GM12878 (cell line): ENCODE data around the gene ASMTL. TPM values are rescaled to one million over a fixed set of nuclear protein-coding genes. Genes with fewer than 3 reads are reported as not detected.
"Not testable (repeated sequence)": the region's sequence is repeated elsewhere in the genome, so short reads cannot be mapped to it uniquely, and the experiment has no call there.

Experiments used
- ATAC-seq: fragments of 200-7000 bp; cut with Tn5 transposase; 3 replicates; pipeline ENCODE4 v1.9.1; 2020; ENCODE audit warnings: mild to moderate bottlenecking, moderate library complexity
- BruUV-seq: library from RNA; stranded (reverse); fragments of 400-500 nt; replicated peaks from 2 replicates; lab custom pipeline; 2021; lab: Mats Ljungman, UMichigan
- CTCF ChIA-PET: fragments of 300-600 bp; sonication (Branson Sonifier 250); formaldehyde crosslinking; extraction: SDS; loops from one replicate; lab custom pipeline; 2021; ENCODE audit warnings: inconsistent platforms; lab: Yijun Ruan, JAX
- POLR2A ChIA-PET: fragments of 350-600 bp; formaldehyde crosslinking; extraction: SDS; loops from one replicate; lab custom pipeline; 2021; ENCODE audit warnings: inconsistent platforms; lab: Charles Lee
- RAD21 ChIA-PET: fragments of 300-600 bp; sonication (Branson Sonifier 250); formaldehyde crosslinking; loops from one replicate; lab custom pipeline; 2023; ENCODE audit warnings: antibody characterized with exemption; ENCODE audit not compliant: unreplicated experiment; lab: Charles Lee
- SMC1A ChIA-PET: fragments of 300-600 bp; sonication (Branson Sonifier 250); formaldehyde crosslinking; loops from one replicate; lab custom pipeline; 2023; ENCODE audit not compliant: unreplicated experiment, uncharacterized antibody; lab: Charles Lee
- DNase-seq: peaks from one replicate; pipeline ENCODE4 v3.0.0-alpha.2; 2011; ENCODE audit warnings: low read depth, low spot score
- FAIRE-seq: peaks from 3 replicates; lab custom pipeline; 2011; peaks lifted over from hg19 to GRCh38; lab: Jason Lieb, UNC
- H2AFZ ChIP-seq: 2 replicates; pipeline ENCODE4 v1.6.0; 2011; ENCODE audit warnings: low read depth, low read length, control low read depth; ENCODE audit not compliant: control insufficient read depth
- H3K27ac ChIP-seq: 2 replicates; pipeline ENCODE4 v1.5.1; 2011; ENCODE audit warnings: control low read depth; ENCODE audit not compliant: control insufficient read depth, insufficient read depth
- H3K27me3 ChIP-seq, 2 experiments: replicated peaks in 1 of 2; 2 replicates each; pipeline versions ENCODE4 v1.6.0 to v1.6.1; 2011; ENCODE audit warnings: low read length in 1 of 2; ENCODE audit not compliant: control insufficient read depth in 2 of 2, insufficient read depth in 2 of 2
- H3K36me3 ChIP-seq, 2 experiments: 2 replicates each; pipeline ENCODE4 v1.5.1; 2011; ENCODE audit warnings: low read length in 1 of 2; ENCODE audit not compliant: control insufficient read depth in 2 of 2, insufficient read depth in 2 of 2
- H3K4me1 ChIP-seq: 2 replicates; pipeline ENCODE4 v1.6.1; 2011; ENCODE audit warnings: mild to moderate bottlenecking, low read length, moderate library complexity, mixed read lengths; ENCODE audit not compliant: control insufficient read depth, insufficient read depth
- H3K4me2 ChIP-seq: 2 replicates; pipeline ENCODE4 v1.6.0; 2011; ENCODE audit warnings: control low read depth; ENCODE audit not compliant: control insufficient read depth, insufficient read depth
- H3K4me3 ChIP-seq: fragments of 200-600 bp; sonication (generic); 2 replicates; pipeline ENCODE4 v1.5.1; 2016
- H3K79me2 ChIP-seq: 2 replicates; pipeline ENCODE4 v1.6.0; 2011; ENCODE audit warnings: low read length; ENCODE audit not compliant: control insufficient read depth, insufficient read depth
- H3K9ac ChIP-seq: 2 replicates; pipeline ENCODE4 v1.8.0; 2011; ENCODE audit warnings: low read length, control low read depth, mixed read lengths; ENCODE audit not compliant: control insufficient read depth, insufficient read depth
- H3K9me3 ChIP-seq: replicated peaks from 3 replicates; pipeline ENCODE4 v1.5.1; 2011; ENCODE audit warnings: mild to moderate bottlenecking, low read length; ENCODE audit not compliant: control insufficient read depth, insufficient read depth
- H4K20me1 ChIP-seq: 2 replicates; pipeline ENCODE4 v1.6.0; 2011; ENCODE audit not compliant: control insufficient read depth, insufficient read depth
- ASH2L ChIP-seq: fragments of 300-600, 200-600 bp; sonication (generic); IDR thresholded peaks from 2 replicates; pipeline ENCODE4 v1.6.1; 2017; ENCODE audit warnings: low read depth, mild to moderate bottlenecking, borderline replicate concordance
- CBX5 ChIP-seq: sonication (generic); IDR thresholded peaks from 2 replicates; pipeline ENCODE4 v1.6.1; 2016; ENCODE audit warnings: low read depth, moderate library complexity, mild to moderate bottlenecking, inconsistent platforms
- MEF2A ChIP-seq: IDR thresholded peaks from 2 replicates; pipeline ENCODE4 v1.6.1; 2011; ENCODE audit warnings: low read depth, mild to moderate bottlenecking, low read length, moderate library complexity; ENCODE audit not compliant: insufficient read depth
- NR2C2 ChIP-seq: IDR thresholded peaks from 2 replicates; pipeline ENCODE4 v1.6.1; 2011; ENCODE audit warnings: borderline replicate concordance, low read depth; ENCODE audit not compliant: control insufficient read depth, insufficient read length
- PAX8 ChIP-seq: fragments of 450-650 bp; IDR thresholded peaks from 2 replicates; pipeline ENCODE4 v1.6.1; 2017; ENCODE audit warnings: mild to moderate bottlenecking, moderate library complexity
- ZBTB40 ChIP-seq: fragments of 450-650 bp; IDR thresholded peaks from 2 replicates; pipeline ENCODE4 v1.6.1; 2016; ENCODE audit warnings: mild to moderate bottlenecking, moderate library complexity, borderline replicate concordance
- WGBS: methylation state at CpG from one replicate; pipeline ENCODE4 v1.1.6; 2016; ENCODE audit warnings: low lambda C conversion rate; ENCODE audit not compliant: insufficient replicate concordance, insufficient coverage; ENCODE audit errors: missing lambda C conversion rate; 5-methylcytosine and 5-hydroxymethylcytosine counted together
- in situ Hi-C: fragments of 300-500 bp; cut with MboI; formaldehyde crosslinking; loops from 9 replicates; pipeline ENCODE4 v1.14.3; 2018; ENCODE audit warnings: mixed read lengths
- intact Hi-C: fragments of 100-400 bp; cut with micrococcal nuclease; formaldehyde crosslinking; loops from one replicate; pipeline ENCODE4 v1.14.2; 2022; ENCODE audit not compliant: unreplicated experiment
- polyA plus RNA-seq, 11 experiments: library from polyadenylated mRNA; depleted of rRNA in 4 of 11; unstranded in 6 of 11; stranded (reverse) in 5 of 11; fragments of >200 nt; fragmentation: Nextera tagmentation in 4 of 11; fragmentation: Illumina TruSeq in 1 of 11; extraction: Ambion mirVana in 4 of 11; extraction: Trizol in 1 of 11; gene quantifications; 1 replicate in 1 of 11; 2 replicates in 10 of 11; pipeline versions ENCODE4 v1.2.1 to v1.2.3, GENCODE V29; 2011 to 2016; ENCODE audit warnings: inconsistent platforms in 2 of 11, missing spikeins in 2 of 11, low read depth in 1 of 11
- total RNA-seq, 4 experiments: library from RNA; depleted of rRNA in 3 of 4; stranded (reverse); fragments of >200 nt in 3 of 4; fragmentation: Illumina TruSeq in 1 of 4; extraction: Trizol in 1 of 4; gene quantifications; 2 replicates each; pipeline versions ENCODE4 v1.2.1 to v1.2.3, GENCODE V29; 2013 to 2021

ASMTL gene
- total and polyA plus RNA-seq, 10 of the 15 experiments (the other 5 are each of a cell fraction or from before 2014, with no cell fraction given) = 1.6 to 51.9 (median 32.1) TPM

GRCh38 chrX:1474593-1474992, 21.9 kb upstream of the ASMTL start:
- RAD21 ChIA-PET = not testable (repeated sequence)

GRCh38 chrX:1472975-1473374, 20.3 kb upstream of the ASMTL start:
- peaks cover 20% of the 10 kb centered on the region for H3K79me2 ChIP-seq
- no peak overlapping the region for H3K4me3 ChIP-seq
- POLR2A ChIA-PET = no interaction called here
- RAD21 ChIA-PET = no interaction called here
- intact Hi-C loops = no loop called here
- in situ Hi-C loops = loop anchor here (25.0 kb wide), 1 partner anchor 1039 kb away; the partner anchor contains the start of genes DHRSX and ZBED1
- H3K4me1 ChIP-seq = peaks cover 31% of the 10 kb centered on the region
- SMC1A ChIA-PET = no interaction called here
- DNase-seq (no peak), FAIRE-seq (no peak), ATAC-seq (no peak)
- no peak overlapping the region for H3K4me2 ChIP-seq
- no TSS peak for BruUV-seq
- no peak for TF ChIP-seq PAX8
- no peak for TF ChIP-seq CBX5
- TF ChIP-seq ZBTB40 = no peak
- TF ChIP-seq MEF2A = no peak
- TF ChIP-seq NR2C2 = no peak
- no peak for TF ChIP-seq ASH2L
- no peaks in the 10 kb centered on the region for H3K27me3 ChIP-seq
- no peaks in the 10 kb centered on the region for H4K20me1 ChIP-seq
- peaks cover 3 to 6% of the 10 kb centered on the region in 2 experiments for H3K36me3 ChIP-seq
- CTCF ChIA-PET = no interaction called here
- H3K9ac ChIP-seq = no peak overlapping the region
- no peaks in the 10 kb centered on the region for H3K9me3 ChIP-seq
- H3K27ac ChIP-seq = no peak overlapping the region
- WGBS = 100% methylated on average over 2 of the region's 2 CpGs
- no peak overlapping the region for H2AFZ ChIP-seq

More at GRCh38 chrX:1474593-1474992, 21.9 kb upstream of the ASMTL start:
- in situ Hi-C loops = loop anchor here (25.0 kb wide), 1 partner anchor 1038 kb away; the partner anchor contains the start of genes DHRSX and ZBED1
- ATAC-seq, H2AFZ ChIP-seq, H3K27ac ChIP-seq, H3K9ac ChIP-seq, H3K9me3 ChIP-seq, H3K27me3 ChIP-seq, POLR2A ChIA-PET, SMC1A ChIA-PET, BruUV-seq, CTCF ChIA-PET, H4K20me1 ChIP-seq, H3K4me3 ChIP-seq, H3K36me3 ChIP-seq, H3K4me2 ChIP-seq, intact Hi-C loops, DNase-seq, FAIRE-seq: not testable (repeated sequence)
- H3K4me1 ChIP-seq = peaks cover 29% of the 10 kb centered on the region
- 100% methylated on average over 2 of the region's 2 CpGs for WGBS
- peaks cover 23% of the 10 kb centered on the region for H3K79me2 ChIP-seq
